GM12891 (cell line): ENCODE measurements around the gene SBNO2.

Experiments used
- DNase-seq: peaks from one replicate; pipeline ENCODE4 v3.0.0; 2011; ENCODE audit warnings: low spot score; ENCODE audit not compliant: insufficient read length
- FAIRE-seq: peaks from 2 replicates; lab custom pipeline; 2011; peaks lifted over from hg19 to GRCh38; lab: Jason Lieb, UNC
- PAX5 ChIP-seq: IDR thresholded peaks from 2 replicates; pipeline ENCODE4 v1.6.1; 2011; ENCODE audit warnings: low read length, moderate library complexity, mild to moderate bottlenecking; ENCODE audit not compliant: insufficient read depth, severe bottlenecking
- POLR2A ChIP-seq: IDR thresholded peaks from 2 replicates; pipeline ENCODE4 v1.6.1; 2011; ENCODE audit warnings: low read depth, low read length, control low read depth
- POLR2AphosphoS5 ChIP-seq: IDR thresholded peaks from 2 replicates; pipeline ENCODE4 v1.6.1; 2011; ENCODE audit warnings: low read depth, low read length, control low read depth
- POU2F2 ChIP-seq: IDR thresholded peaks from 2 replicates; pipeline ENCODE4 v1.6.1; 2011; ENCODE audit warnings: low read depth, mild to moderate bottlenecking, control low read depth, low read length, moderate library complexity
- SPI1 ChIP-seq: IDR thresholded peaks from 2 replicates; pipeline ENCODE4 v1.6.1; 2011; ENCODE audit warnings: low read depth, low read length, control low read depth
- TAF1 ChIP-seq: IDR thresholded peaks from 2 replicates; pipeline ENCODE4 v1.6.1; 2011; ENCODE audit warnings: low read depth, low read length, control low read depth

Gene SBNO2

GRCh38 chr19:1177322-1178114, 3.5 kb upstream of the SBNO2 start:
- no peak for TF ChIP-seq TAF1
- no peak for TF ChIP-seq POLR2A
- TF ChIP-seq SPI1 = no peak
- no peak for TF ChIP-seq POU2F2
- TF ChIP-seq PAX5 = no peak
- no peak for TF ChIP-seq POLR2AphosphoS5
- FAIRE-seq (no peak), DNase-seq (no peak)

- DNase-seq (no peak), FAIRE-seq (no peak)
- TF ChIP-seq POLR2AphosphoS5 = no peak; the same call in 1 of the 2 replicates
- no peak for TF ChIP-seq SPI1
- TF ChIP-seq TAF1 = no peak
- TF ChIP-seq PAX5 = no peak
- TF ChIP-seq POLR2A = no peak
- no peak for TF ChIP-seq POU2F2
Measured at GRCh38 chr19:1173159-1173844, 766 bp downstream of the SBNO2 start.

DNA sequence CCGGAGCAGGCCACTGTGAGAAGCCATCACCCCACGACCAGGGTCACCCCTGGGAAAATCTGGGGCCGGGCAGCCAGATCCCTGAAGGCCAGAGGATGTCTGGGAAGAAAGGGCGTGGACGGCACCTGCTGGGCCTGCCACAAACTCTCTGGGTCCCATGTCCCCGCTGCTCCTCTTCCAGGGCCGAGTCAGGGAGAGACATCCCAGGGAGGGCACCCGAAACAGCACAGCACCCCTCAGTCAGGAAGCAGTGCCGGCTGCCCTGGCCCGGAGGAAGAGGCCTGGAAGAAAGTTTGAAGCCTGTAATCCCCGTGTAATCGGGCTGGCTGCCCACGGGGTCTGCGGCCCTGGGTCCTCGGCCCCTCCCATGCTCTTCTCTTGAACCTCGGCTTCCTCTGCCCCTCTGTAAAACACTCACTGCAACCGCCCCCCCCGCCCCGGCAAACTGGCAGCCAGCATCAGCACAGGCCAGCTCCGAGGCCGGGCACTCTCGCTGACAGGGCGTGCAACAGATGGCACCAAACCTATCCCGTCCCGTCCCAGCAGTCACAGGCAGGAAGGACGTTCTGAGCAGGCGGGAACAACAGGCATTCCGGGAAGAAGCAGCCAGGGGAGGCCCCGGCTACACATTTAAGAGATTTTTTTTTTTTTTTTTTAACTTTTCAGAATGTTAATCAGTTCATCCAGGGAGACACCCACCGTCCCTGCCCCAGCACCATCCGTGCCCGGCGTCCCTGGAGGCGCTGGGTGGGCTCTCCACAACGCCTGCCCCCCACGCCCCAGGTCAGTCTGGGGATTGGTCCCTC, 1.5 kb downstream of the SBNO2 start:
- TF ChIP-seq PAX5 = no peak
- TF ChIP-seq POU2F2 = no peak
- TF ChIP-seq SPI1 = no peak
- TF ChIP-seq POLR2A = no peak
- no peak for TF ChIP-seq TAF1
- no peak for TF ChIP-seq POLR2AphosphoS5
- FAIRE-seq (no peak), DNase-seq (no peak)

DNA sequence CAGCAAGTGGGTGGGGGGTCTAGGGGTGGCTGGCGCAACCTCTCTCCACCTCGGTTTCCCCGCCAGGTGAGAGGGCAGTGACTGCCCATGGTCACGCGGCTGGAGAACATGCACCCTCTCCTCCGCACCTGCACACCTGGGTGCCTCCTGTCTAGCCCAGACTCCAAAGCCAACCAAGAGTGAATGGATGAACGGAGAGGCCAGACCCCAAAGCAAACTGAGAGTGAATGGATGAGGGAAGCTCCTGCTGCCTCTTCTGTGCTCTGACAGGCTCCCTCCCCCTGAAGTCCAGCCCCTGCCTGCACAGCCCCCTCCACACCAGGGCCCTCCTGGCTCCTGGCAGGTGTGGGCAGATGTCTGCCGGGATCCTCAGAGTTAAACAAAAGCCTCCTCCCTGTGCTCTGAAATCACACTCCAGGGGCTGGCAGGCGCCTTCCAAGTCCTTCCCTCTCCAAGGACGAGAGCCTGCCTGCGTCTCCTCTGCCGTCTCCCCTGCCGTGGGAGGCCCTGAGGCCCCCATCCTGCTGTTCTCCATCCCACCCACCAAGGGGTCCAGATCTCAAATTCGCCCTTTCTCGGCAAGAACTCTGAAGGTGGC, 2.2 kb downstream of the SBNO2 start:
- FAIRE-seq (no peak), DNase-seq (no peak)
- TF ChIP-seq TAF1 (no peak), SPI1 (no peak), PAX5 (no peak), POU2F2 (no peak), POLR2AphosphoS5 (no peak), POLR2A (no peak)

DNA sequence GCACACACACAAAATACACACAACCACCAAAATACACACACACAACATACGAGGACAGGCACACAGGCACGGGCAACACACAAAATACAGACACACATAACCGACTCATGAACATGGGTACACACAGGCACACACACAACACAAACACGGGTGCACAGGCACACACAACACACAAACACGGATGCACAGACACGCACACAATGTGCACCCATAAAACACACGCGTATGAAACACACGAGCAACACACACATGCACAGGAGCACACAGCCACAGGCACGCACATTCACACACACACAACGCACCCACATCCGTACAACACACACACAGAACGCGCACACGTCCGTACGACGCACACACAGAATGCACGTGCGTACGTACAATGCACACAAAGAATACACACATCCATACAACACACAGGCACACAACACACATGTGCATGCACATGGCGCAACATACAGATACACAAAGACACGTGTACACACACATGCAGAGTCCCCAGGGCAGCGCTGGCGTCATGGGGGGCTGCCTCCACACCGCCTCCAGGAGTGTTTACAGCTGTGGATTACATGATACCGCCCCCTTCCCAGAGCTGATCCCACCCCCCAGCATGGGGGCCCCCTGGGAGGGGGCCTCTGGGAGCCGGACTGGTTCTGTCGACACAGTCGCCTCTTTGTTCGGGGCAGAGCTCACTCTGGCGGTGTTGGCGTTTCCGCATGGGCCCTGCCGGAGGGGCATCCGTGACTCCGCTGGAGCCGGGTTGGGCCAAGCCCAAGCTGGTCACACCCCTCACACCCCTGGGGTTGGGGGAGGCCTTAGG, 2.9 kb downstream of the SBNO2 start:
- FAIRE-seq = no peak
- TF ChIP-seq PAX5 = no peak
- DNase-seq = no peak

DNA sequence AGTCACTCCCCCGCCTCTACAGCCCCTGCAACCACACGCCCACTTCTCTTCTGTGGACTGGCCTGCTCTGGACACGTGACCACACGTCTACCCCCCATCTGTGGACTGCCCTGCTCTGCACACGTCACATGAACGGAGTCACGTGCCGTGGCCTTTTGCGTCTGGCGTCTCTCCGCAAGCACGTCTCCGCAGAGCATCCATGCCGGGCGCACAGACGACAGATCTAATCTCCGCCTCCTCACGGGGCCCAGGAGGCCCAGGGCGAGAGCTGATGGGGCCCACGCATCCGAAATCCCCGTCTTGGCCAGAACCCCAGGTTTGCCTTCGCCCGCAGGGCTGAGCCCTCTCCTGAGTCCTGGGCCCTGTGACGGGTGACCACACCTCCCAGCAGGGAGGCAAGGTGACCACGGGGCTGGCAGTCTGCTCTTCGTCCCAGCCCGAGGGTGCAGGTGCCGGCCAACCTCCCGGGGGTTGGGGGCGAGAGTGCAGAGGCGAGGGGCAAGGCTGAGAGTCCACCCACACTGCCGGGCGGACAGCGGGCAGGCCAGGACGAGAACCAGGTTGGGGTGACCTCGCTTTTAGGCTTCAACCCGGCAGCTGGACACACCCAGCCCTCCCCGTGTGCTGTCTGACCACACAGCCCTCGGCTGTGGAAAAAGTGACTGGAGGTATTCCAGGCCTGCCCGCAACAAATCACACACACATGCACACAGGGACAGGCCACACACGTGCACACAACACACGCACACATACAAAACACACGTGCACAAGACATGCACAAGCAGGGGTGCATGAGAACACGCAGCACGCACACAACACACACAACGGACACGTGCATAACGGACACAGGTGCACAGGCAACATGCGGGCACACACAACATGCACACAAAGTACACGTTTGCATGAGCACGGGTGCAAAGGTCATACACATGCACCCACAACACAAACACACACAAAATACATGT, 3.9 kb downstream of the SBNO2 start:
- no peak for TF ChIP-seq POLR2A
- TF ChIP-seq TAF1 = no peak
- TF ChIP-seq POLR2AphosphoS5 = no peak
- no peak for TF ChIP-seq PAX5
- no peak for TF ChIP-seq SPI1
- no peak for TF ChIP-seq POU2F2
- no peak for DNase-seq
- peak; percentile 85 for FAIRE-seq

GRCh38 chr19:1169411-1169791, 4.7 kb downstream of the SBNO2 start:
- DNase-seq = no peak
- no peak for TF ChIP-seq SPI1
- no peak for FAIRE-seq
